Right renal cortex interstitium (tissue), 3 donors: Measurements from ENCODE around the gene GRIP1. TPM values are rescaled to one million over a fixed set of nuclear protein-coding genes. Genes with fewer than 3 reads are reported as not detected.
A peak's percentile ranks its signal among the peaks of the same experiment; 100 is the strongest.
"Not testable (repeated sequence)": the region's sequence is repeated elsewhere in the genome, so short reads cannot be mapped to it uniquely, and the experiment has no call there.

Experiments
- DNase-seq, 3 donors: peaks; one replicate each; pipeline ENCODE4 v3.0.0-alpha.2; 2013; ENCODE audit warnings: low read depth in 3 of 3, low spot score in 2 of 3
- polyA plus RNA-seq, 3 donors: library from polyadenylated mRNA; unstranded; fragments of 120-200 nt; gene quantifications; one replicate each; pipeline ENCODE4 v1.2.1, GENCODE V29; 2013; ENCODE audit not compliant: insufficient read length in 3 of 3

The GRIP1 gene
- polyA plus RNA-seq, 3 donors, result 22.2 to 24.5 (median 23.4) TPM

DNA sequence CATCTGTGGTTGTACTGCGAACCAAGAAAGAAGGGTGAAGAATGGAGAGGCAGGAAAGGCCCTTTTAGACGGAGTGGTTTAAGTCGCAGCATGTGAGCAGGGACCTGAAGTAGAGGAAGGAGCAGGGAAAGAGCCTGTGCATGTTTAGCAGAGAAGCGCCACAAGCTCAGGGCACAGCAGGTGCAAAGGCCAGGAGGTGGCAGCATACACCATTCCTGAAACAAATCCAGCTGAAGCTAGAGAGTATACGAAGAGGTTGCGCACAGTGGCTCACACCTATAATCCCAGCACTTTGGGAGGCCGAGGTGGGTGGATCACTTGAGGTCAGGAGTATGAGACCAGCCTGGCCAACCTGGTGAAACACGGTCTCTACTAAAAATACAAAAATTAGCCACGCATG lies 326.7 kb downstream of the GRIP1 start:
- peak in 1 of 3 donors; percentile 4 for DNase-seq

DNA sequence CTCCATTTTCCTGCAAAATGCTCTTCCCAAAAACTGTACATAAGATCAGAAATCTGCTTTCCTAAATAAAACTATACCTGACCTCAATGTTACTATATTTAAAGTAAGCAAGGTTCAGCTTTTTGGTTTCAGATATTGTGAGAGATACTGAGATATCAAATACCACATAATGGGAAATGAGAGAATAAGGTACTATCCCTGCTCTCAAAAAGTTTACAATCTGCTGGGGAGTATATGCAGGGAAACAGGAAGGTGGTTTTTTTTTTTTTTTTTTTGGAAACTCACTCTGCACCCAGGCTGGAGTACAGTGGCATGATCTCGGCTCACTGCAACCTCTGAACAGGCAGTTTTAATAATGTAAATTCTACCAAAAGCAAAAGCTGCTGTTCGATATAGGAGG lies 327.6 kb downstream of the GRIP1 start:
- DNase-seq, result no peak

DNA sequence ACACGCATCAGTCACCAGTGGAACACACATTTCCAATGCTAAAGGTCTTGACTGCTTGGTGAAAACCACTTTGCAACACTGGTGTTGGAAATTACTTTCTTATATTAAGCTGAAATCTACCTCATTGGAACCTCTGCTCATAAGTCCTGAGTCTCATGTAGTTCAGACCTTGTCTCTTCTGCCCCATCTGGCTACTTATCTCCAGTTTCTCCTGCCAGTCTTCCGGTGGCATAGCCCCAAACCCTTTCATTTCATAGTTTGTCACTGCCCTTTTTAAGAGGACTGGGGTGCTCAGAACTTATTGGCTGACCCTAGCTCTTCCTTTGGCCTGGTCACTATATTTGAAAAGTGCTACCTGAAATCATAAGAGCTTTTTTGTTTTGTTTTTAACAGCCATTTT lies 332.9 kb downstream of the GRIP1 start:
- no peak for DNase-seq

DNA sequence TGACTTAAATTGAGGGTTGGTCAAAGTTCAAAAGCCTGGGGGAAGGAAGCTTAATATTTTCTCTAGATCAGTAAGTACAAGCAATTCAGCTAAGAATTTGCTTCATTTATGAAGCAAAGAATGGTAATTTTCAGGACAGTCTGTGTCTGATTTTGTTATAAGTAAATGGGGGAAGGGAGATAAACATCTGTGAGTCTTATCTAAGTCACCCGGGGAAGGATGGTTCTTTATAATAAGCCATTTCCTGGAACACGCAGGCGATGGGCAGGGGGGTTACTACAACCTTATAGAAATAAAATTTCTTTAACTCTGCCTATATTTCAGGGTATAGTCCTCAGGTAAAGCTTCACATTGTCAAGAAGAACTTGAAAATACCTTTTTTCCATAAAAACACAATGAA lies 333.7 kb downstream of the GRIP1 start:
- no peak for DNase-seq

DNA sequence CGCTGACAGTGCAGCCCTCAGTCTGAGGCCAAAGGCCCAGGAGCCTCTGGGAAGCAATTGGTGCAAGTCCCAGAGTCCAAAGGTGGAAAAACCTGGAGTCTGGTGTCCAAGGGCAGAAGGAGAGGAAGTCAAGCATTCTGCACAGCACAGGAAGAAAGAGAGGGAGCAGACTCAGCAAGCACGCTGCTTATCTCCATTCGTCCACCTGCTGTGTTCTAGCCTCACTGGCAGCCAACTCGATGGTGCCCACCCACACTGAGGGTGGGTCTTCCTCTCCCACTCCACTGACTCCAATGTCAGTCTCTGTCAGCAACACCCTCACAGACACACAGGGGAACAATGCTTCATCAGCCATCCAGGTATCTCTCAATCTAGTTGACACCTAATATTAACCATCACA lies 337.8 kb downstream of the GRIP1 start:
- no peak for DNase-seq

DNA sequence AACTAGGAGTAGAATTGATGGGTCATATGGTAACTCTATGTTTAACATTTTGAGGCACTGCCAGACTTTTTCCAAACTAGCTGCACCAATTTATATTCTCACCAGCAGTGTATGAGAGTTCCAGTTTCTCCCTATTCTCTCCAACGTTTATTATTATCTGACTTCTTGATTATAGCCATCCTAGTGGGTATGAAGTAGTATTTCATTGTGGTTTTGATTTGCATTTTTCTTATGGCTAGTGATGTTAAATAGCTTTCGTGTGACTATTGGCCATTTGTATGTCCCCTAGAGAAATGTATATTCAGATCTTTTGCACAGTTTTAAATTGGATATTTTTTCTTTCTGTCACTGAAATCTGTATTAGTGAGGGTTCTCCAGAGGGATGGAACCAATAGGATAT lies 338.7 kb downstream of the GRIP1 start:
- no peak for DNase-seq

DNA sequence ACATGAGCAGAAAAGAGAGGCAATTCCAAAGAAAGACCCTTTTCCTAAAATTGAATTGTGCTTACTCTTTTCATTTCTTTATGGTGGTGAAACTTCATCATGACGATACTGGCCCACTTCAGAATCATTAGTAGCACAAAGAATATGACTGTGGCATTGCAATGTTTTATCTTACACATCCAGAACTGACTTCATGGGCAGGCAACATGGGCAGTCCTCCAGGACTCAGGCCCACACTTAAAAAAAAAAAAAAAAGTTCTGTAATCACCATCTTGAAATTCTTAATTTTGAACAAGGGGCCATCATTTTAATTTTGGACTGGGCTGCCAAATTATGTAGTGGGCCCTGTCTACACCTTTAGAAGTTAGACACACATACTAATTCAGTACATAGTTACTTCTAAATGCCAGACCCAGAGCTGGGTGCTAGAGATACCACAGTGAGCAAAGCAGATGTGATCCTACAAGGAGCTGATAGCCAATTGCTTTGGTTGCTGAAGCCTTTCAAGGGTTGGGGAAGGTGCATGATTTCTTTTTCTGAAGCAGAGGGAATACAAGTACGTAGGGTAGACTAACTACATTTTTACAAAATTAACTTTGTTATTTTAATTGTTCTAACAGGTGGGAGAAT lies 341.4 kb downstream of the GRIP1 start:
- DNase-seq, result no peak

DNA sequence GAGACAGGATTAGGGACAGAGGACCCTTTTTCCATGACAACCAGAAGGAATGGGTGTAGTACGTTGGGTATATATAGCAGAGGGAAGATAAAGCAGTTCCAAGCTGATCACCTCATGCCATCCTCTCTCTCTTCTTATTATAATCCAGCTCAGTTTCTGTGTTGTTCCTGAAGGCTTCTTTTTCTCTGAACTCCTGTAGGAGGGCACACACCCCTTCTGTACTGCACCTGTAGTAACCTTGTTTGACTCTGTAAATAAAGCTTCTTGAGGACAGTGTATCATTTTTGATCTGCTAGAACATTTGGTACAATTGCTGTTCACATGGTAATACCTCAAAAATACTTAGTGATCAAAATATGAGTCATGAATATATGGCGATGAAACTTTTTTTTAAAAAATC lies 343.1 kb downstream of the GRIP1 start:
- DNase-seq, result no peak

DNA sequence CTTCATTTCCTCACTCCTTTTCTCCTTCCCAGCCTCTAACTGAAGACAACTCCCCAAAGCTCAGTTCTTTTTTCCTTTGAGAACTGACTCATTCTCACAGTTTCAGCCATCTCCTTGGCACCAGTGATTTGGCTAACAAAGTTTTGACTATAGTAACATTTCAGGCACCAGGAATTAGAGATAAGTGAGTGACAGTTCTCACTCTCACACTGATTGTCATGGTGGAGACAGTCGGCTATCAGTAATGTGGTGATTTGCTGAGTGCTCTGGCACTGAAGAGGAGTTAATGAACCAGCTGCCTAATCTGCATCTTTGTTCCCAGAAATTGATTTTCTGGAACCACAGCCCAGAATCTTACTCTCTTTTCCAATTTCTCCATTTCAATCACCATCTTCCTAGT lies 347.1 kb downstream of the GRIP1 start:
- DNase-seq, result no peak

DNA sequence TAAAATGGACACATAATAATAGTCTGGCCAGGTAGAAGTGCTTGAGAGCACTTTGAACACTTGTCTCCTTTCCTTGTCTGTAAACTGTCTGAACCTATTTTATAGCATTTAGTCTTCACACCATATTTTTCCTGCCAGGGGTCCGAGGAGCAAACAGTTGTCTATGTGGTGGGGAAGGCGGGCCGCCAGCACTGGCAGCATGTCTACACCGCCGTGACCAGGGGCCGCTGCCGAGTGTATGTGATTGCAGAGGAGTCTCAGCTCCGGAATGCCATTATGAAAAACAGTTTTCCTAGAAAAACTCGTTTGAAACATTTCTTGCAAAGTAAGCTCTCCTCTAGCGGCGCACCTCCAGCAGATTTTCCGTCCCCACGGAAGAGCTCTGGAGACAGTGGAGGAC lies 347.9 kb downstream of the GRIP1 start:
- no peak for DNase-seq

DNA sequence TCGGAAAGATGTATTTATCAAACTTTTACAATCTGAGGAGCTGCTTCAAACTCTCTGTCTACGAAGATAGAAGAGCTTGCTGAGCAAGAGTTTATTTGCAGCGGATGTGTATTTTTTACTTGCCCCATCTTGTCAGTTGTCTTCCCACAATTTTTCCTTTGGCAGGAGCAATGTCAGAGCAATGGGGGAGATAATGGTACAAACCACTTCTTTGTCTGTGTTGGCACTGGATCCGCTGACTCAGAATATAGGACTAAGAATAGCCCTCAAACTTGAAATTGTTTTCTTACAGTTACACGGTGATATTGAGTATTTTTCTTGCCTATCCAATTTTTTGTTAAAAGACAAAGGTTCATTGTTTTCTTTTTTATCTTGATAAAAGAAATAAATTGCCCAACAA lies 348.9 kb downstream of the GRIP1 start:
- no peak for DNase-seq

DNA sequence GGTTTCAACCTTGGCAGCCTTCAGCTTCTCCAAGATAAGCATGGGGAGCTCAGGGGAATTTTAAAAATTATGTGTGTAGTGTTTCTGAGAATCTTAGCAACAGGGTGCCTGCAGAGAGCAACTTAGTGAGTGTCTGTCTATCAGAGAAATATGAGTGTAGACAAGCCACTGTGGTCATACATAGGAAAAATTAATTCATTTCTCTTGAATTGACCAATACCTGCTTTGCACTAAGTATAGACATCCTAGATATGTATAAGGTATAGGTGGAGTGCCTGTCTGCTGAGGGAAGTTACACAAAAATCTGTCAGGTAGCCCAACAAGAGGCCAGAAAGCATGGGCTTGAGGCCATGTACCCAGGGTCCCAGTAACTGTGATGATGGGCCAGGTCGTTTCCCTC lies 355.9 kb downstream of the GRIP1 start:
- no peak for DNase-seq

DNA sequence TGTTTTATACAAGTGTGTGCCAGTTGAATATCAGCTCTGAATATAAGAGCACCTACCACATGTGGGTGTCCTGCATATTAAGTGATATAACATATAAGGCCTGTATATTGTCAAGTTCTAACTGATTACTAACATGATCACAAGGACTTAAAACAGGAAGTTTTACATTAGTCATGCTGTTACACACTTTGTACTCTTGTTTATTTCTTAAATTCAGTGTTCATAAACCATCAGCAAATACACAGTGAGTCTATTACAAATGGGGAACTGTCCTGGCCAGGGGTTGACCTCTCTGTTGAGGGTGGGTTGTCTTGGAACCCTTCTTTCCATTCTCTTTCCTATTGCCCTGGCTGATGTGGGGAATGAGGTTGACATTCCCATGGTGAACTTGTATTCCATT lies 357.4 kb downstream of the GRIP1 start:
- DNase-seq, result no peak

DNA sequence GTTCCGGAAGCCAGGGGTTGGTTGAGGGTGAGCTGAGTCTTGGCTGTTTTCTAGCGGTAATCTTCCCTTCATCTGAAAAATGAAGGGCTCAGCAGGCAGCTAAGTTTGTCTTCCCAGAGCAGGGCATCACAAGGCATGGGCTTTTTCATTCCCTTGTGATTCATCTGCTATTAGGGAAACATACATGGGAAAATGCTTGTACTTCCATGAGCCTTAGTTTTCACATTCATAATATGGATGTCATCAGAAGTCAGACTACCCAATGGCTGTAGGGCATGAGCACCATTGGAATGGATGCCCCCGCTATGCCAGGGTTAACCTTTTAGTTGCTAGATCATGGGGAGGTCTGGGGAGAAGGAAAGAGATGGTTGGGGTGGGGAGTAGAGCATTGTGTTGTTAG lies 357.9 kb downstream of the GRIP1 start:
- no peak for DNase-seq

DNA sequence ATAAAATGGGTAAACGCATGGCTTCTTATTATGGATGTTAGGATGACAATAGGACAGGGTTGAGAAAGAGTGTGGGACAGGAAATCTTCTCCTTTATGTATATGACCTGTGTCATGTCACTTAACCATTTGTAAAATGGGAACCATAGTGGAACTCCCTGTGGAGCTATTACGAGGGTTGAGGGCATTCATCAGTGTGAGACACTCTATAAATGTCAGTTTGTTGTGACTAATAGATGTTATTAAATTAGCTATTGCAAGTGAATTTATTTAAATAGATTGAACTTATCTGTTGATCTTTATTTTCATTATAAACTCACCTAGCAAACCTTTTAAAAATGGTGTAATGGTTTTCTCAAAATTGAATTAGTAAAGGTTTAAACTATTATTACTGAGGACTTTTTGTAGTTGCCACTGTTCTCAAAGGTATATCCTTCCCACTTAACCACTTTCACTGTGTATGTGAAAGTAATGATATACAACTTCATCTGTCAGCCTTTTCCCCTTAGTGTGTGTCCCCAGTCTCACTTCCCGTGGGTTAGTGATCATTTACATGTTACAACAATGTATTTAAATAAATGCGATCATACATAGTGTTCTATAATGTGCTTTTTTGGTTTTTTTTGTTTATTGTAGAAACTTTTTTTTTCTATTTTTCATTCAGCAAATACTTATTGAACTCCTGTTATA lies 359.5 kb downstream of the GRIP1 start:
- DNase-seq, result no peak

DNA sequence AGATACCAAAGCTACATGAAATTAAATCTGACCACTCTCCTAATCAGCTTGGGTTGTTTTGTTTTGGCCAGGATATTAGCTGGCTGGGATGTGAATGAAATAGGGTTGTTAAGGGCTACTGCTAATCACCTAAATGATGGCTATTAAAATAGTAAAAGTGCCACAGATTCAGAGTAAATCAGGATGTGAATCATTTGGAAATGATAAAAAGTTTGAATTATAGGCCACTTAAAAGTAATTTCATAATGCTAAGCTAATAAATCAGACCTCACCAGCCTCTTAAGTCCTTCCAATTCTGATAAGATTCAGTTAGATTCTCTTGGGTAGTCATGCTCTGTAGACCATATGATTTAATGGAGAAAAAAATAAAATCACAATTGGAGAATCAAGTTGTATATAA lies 364.6 kb downstream of the GRIP1 start:
- no peak for DNase-seq

DNA sequence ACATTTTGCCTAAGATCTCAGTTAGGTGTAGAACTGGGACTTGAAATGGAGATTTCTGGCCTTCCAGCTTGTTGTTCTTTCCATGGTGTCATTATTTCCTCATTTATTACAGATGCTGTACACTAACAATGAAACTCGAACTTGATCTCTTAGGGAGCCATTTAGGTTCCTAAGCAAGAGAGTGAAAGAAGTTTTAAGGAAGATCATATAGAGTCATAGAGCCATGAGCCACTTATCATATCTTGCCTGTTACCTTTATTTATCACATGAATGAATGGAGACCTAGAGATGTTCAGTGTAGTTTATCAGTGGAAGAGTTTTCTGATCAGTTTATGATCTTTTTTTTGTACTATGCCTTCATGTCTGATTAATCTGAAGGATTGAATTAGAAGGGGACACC lies 366.7 kb downstream of the GRIP1 start:
- no peak for DNase-seq

DNA sequence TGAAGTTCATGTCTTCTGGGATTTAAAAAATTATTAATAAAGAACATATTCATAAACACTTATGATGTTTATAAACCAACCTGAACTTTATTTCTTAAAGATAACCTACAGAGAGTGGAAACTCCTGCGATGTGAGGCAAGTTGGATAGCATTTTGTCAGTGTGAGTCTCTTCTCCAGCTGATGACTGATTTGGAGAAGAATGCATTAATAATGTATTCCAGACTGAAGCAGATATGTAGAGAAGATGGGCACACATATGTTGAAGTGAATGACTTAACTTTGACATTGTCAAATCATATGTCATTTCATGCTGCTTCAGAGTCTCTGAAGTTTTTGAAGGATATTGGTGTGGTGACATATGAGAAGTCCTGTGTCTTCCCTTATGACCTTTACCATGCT lies 369.3 kb downstream of the GRIP1 start:
- no peak for DNase-seq

DNA sequence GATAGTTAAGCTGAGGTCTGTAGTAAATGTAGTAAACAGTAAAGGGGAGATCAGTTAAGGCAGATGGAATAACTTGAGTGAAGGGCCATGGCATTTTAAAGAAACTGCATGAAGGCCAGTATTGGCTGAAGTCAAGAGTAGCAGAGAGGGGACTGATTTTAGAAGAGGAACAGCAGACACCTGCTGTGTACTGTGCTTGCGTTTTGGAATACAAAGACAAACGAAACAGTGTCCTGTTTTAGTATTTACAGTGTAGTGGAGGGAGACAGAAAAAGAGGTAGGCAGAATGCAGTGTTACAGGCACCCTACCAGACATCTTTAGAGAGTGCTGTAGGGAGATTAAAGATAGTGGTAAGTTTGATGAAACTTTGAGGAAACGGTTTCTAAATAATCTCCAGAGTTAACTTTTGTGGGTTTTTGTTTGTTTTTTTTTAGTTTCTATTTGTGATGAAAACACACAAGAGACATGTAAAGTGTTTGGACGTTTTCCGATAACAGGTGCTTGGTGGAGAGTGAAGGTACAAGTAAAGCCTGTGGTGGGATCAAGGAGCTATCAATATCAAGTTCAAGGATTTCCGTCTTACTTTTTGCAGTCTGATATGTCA lies 374.5 kb downstream of the GRIP1 start:
- DNase-seq, result no peak

DNA sequence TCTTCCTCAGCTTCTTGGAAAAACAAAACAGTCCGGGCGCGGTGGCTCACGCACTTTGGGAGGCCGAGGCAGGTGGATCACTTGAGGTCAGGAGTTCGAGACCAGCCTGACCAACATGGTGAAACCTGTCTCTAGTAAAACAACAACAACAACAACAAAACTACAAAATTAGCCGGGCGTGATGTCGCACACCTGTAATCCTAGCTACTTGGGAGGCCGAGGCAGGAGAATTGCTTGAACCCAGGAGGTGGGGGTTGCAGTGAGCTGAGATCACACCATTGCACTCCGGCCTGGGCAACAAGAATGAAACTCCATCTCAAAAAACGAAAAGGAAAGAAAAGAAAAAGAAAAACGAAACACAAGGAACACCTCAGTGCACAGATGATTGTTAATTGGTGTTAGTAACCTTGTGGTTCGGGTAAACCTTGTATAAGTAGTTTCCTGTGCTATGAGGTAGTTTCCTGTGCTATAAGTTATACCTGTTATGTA lies 375.5 kb downstream of the GRIP1 start:
- DNase-seq, result not testable (repeated sequence)

DNA sequence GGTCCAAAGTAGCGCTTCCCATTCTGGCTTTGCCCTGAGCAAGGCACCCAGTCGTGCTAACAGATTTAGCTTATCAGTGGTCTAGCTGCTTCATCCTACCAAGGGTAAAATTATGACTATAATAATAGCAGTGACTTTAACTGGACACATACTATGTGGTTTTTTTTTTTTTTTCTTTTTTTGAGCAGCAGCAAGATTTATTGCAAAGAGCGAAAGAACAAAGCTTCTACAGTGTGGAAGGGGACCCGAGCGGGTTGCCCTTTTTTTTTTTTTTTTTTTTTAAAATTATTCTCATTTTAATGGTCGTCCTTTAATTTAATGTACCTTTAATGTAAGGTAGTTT lies 376.1 kb downstream of the GRIP1 start:
- no peak for DNase-seq
